ENCODE data around the gene MIPEP. TPM values are rescaled to one million over a fixed set of nuclear protein-coding genes. Genes with fewer than 3 reads are reported as not detected.

MIPEP gene
- total RNA-seq, 2 experiments from 2014 or later: 17.2 to 18.5 TPM

DNA sequence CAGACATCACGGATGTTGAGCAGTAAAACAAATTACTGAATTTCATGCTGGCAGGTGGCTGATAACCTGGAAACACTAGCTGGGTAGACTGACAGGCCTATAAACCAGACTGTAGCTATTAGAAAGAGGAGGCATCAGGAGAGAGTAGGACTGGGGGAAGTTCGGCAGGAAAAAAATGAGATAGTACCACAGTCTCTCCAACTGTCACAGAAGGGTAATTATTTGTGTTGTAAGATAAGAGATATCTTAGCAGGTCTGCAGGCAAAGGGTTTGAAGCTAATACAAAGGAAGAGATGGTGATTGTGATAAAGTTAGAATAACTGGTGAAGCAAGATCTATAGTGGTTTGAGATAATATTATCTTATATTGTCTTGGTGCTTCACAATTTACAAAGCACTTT, 41.7 kb downstream of the MIPEP start:
- no peak for ATAC-seq

DNA sequence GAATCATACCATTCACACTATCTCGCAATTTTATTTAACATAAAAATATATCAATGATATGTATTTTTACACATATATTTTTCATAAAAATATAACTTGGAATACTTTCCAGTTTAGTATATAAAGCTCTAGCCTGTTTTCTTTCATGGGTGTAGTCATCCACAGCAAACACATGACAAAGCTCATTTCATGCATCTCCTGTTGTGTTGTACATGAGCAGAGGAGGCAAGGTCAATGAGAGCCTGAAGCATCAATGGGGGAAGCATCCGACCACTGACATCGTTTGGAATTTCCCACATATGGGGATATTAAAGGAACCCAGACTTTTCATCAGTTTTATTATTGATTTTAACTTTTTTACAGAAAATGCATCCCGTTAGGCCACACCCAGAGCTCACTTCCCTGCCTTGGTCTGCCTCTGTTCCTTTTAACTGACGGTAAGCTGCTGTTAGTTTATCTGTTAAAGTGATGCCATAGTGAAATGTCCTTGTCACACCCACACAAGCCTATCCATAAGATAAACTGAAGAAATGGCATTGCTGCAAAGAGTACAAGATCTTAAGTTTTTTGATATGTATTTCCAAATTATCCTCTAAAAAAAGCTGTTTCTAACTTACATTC, 44.0 kb downstream of the MIPEP start:
- Mint-ChIP-seq H3K36me3 (ENCODE audit: low read depth) (peaks cover 7% of the 10 kb centered on the region), H3K9me3 (no peaks in the 10 kb centered on the region), H3K4me3 (no peak overlapping the region), H3K27me3 (no peaks in the 10 kb centered on the region), H3K27ac (no peak overlapping the region), H3K4me1 (ENCODE audit: low read depth) (peaks cover 10% of the 10 kb centered on the region)
- intact Hi-C loops (cut with micrococcal nuclease): no loop called here
- CTCF ChIA-PET: interaction anchor here (1.0 kb wide), 1 partner anchor 115 kb away, joined by 3 read pairs; no protein-coding TSS in a partner anchor
- DNase-seq: no peak
- TF ChIP-seq, protein P1, sequence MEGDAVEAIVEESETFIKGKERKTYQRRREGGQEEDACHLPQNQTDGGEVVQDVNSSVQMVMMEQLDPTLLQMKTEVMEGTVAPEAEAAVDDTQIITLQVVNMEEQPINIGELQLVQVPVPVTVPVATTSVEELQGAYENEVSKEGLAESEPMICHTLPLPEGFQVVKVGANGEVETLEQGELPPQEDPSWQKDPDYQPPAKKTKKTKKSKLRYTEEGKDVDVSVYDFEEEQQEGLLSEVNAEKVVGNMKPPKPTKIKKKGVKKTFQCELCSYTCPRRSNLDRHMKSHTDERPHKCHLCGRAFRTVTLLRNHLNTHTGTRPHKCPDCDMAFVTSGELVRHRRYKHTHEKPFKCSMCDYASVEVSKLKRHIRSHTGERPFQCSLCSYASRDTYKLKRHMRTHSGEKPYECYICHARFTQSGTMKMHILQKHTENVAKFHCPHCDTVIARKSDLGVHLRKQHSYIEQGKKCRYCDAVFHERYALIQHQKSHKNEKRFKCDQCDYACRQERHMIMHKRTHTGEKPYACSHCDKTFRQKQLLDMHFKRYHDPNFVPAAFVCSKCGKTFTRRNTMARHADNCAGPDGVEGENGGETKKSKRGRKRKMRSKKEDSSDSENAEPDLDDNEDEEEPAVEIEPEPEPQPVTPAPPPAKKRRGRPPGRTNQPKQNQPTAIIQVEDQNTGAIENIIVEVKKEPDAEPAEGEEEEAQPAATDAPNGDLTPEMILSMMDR (IDR thresholded peaks at IDR 0.05): no peak
- POLR2A ChIA-PET: no interaction called here
- no peak for ATAC-seq

More for the DNA sequence above, 41.7 kb downstream of the MIPEP start:
- no peak overlapping the region for H3K27ac Mint-ChIP-seq
- H3K4me1 Mint-ChIP-seq (ENCODE audit: low read depth): peaks cover 12% of the 10 kb centered on the region
- no peak overlapping the region for H3K4me3 Mint-ChIP-seq
- TF ChIP-seq, protein P1 (IDR thresholded peaks at IDR 0.05): no peak
- H3K9me3 Mint-ChIP-seq: no peaks in the 10 kb centered on the region
- DNase-seq: no peak
- POLR2A ChIA-PET: no interaction called here
- CTCF ChIA-PET: no interaction called here
- H3K27me3 Mint-ChIP-seq: no peaks in the 10 kb centered on the region
- intact Hi-C loops (cut with micrococcal nuclease): no loop called here
- H3K36me3 Mint-ChIP-seq (ENCODE audit: low read depth): peaks cover 7% of the 10 kb centered on the region

DNA sequence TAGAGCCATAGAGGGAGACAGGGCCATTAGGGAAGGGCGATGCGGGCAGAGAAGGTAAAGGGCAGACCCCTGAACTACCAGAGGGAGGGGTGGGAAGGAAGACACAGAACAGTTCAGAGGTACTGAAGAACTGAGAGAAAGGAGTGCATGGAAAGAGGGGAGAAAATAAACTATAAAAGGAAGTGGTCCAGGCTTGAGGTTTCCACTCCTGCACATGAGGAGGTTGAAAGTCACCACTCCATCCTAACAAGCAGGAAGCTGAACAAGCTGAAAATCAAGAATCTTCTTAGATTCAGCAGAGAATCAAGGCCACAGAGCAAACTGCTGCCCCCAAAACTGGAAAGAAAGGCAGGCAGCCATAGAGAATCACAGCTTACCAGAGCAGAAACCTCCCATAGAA, 45.1 kb downstream of the MIPEP start:
- Mint-ChIP-seq H3K9me3 (no peaks in the 10 kb centered on the region), H3K36me3 (ENCODE audit: low read depth) (peaks cover 14% of the 10 kb centered on the region), H3K27me3 (no peaks in the 10 kb centered on the region), H3K27ac (no peak overlapping the region), H3K4me1 (ENCODE audit: low read depth) (peaks cover 8% of the 10 kb centered on the region), H3K4me3 (no peak overlapping the region)
- ChIA-PET POLR2A (no interaction called here), CTCF (no interaction called here)
- intact Hi-C loops (cut with micrococcal nuclease): no loop called here
- TF ChIP-seq, protein P1 (IDR thresholded peaks at IDR 0.05): no peak
- DNase-seq: no peak
- ATAC-seq: no peak

DNA sequence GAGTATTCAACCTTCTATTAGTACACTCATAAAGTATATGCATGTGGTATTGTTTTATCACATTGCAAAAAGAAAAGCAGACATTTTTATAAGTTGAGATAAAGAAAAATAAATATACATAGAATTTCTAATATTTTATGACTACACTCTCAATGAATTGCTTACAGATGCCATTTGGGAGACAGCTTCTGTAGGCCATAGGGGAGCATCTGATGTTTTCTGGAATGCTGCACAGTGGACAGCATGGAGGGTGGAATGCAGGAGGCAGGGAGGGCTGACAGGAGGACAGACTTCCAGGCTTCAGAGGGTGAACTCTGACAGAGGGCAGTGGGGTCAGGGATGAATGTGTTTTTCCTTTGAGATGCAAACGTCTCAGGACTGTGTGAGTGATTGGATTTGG, 45.8 kb downstream of the MIPEP start:
- peaks cover 14% of the 10 kb centered on the region for H3K36me3 Mint-ChIP-seq (ENCODE audit: low read depth)
- H3K4me1 Mint-ChIP-seq (ENCODE audit: low read depth): peaks cover 8% of the 10 kb centered on the region
- ATAC-seq: no peak
- no peak overlapping the region for H3K27ac Mint-ChIP-seq
- no peak for DNase-seq
- H3K9me3 Mint-ChIP-seq: no peaks in the 10 kb centered on the region
- H3K27me3 Mint-ChIP-seq: no peaks in the 10 kb centered on the region
- TF ChIP-seq, protein P1 (IDR thresholded peaks at IDR 0.05): no peak
- intact Hi-C loops (cut with micrococcal nuclease): no loop called here
- H3K4me3 Mint-ChIP-seq: no peak overlapping the region
- ChIA-PET CTCF (no interaction called here), POLR2A (no interaction called here)

DNA sequence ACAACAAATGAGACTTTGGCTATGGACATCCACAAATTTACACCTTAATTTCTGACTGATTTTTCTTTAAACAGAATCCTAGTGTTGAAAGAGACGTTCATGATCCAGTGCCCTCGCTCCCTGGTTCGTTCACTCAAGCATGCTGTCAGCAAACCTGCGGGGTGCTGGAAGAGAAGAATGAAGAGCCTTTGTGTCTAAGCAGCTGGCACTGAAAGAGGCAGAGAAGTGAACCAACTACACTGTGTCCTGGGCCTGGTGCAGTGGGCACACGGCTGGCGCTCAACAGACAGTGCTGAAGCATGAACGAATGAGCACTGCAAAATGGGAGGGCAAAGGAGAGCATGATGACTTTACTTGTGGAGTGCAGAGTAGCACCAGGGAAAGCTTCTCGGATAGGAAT, 46.8 kb downstream of the MIPEP start:
- POLR2A ChIA-PET: no interaction called here
- intact Hi-C loops (cut with micrococcal nuclease): no loop called here
- Mint-ChIP-seq H3K9me3 (no peaks in the 10 kb centered on the region), H3K4me1 (ENCODE audit: low read depth) (peaks cover 8% of the 10 kb centered on the region), H3K27ac (no peak overlapping the region), H3K27me3 (no peaks in the 10 kb centered on the region), H3K36me3 (ENCODE audit: low read depth) (peaks cover 14% of the 10 kb centered on the region), H3K4me3 (no peak overlapping the region)
- ATAC-seq: no peak
- CTCF ChIA-PET: no interaction called here
- TF ChIP-seq, protein P1 (IDR thresholded peaks at IDR 0.05): no peak
- DNase-seq: no peak
